CD4-positive, alpha-beta T cell treated with Interleukin-21 for 1 hour (primary cell): ENCODE measurements around the gene LILRA1.
"Not testable (repeated sequence)": the region's sequence is repeated elsewhere in the genome, so short reads cannot be mapped to it uniquely, and the experiment has no call there.

Experiments
- DNase-seq: peaks from one replicate; pipeline ENCODE4 v3.0.0-alpha.2; 2020

The LILRA1 gene

GRCh38 chr19:54578268-54578667, 15.2 kb upstream of the LILRA1 start:
- DNase-seq: not testable (repeated sequence)

DNA sequence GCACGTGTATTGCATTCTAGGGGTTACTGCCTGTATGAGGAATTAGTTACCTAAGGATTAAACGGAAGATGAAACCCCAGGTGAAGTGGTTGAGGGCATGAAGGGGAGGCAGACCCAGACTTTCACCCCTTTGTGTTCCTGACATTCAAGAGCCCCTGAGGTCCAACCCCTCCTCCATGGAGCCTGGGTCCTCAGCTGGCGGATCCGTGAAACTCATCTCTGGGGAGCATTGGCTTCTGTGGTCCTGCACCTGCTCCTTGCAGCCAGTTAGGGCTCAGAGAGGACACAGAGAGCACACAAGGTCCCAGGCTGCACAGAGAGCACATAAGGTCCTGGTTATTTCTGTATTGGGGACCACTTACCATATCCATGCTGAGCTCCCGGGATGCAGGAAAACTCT, 7.0 kb upstream of the LILRA1 start:
- no peak for DNase-seq

DNA sequence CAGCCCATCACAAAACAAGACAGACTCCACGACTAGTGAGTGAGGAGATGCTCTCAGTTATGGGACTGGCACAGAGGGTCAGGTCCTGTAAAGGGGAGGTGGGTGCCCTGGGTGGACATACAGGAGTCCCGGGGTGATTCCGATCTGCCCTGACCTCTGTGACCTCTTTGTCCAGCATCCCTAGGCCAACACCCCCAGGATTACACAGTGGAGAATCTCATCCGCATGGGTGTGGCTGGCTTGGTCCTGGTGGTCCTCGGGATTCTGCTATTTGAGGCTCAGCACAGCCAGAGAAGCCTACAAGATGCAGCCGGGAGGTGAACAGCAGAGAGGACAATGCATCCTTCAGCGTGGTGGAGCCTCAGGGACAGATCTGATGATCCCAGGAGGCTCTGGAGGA, 6.4 kb upstream of the LILRA1 start:
- DNase-seq: no peak

GRCh38 chr19:54593931-54594626, 647 bp downstream of the LILRA1 start:
- DNase-seq: not testable (repeated sequence)

GRCh38 chr19:54594737-54595136, 1.3 kb downstream of the LILRA1 start:
- no peak for DNase-seq

GRCh38 chr19:54595680-54596436, 2.4 kb downstream of the LILRA1 start:
- DNase-seq: not testable (repeated sequence)

DNA sequence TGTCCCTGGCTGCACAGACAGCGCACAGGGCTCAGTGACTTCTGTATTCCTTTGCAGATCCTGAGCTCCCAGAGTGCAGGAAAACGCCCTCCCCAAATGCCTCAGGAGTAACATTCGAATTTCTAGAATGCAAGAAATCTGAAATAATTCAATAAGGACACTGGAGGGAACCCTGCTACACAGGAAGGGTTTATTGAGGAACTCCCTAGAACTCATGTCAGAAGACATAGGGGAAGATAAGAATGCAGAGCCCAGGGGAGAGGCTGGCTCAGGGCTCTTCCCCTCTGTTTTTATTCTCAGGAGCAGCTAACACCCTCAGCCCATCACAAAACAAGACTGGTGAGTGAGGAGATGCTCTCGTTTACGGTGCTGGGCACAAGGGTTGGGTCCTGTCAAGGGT, 6.8 kb downstream of the LILRA1 start:
- no peak for DNase-seq

- no peak for DNase-seq
Measured at GRCh38 chr19:54606230-54606629, 12.8 kb downstream of the LILRA1 start.

- no peak for DNase-seq
Measured at GRCh38 chr19:54606891-54607784, 13.7 kb downstream of the LILRA1 start.

- DNase-seq: no peak
Measured at GRCh38 chr19:54607785-54608150, 14.3 kb downstream of the LILRA1 start.

DNA sequence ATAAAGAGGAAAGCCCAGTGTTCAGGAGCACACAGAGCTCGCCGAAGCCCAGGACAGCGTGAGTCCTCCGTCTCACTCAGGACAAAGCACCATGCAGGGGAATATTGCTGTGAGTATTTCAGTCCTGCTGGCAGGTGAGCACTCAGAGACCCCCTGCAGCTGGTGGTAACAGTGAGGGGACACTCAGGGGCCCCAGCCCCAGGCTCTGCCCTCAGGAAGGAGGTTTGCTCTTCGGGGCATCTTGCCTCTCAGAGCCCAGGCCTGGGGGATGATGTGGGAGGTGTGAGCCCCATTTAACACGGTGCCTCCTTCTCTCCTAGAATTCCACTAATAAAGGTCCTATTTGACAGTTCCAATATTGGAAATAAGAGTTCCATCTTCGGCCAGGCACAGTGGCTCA, 14.8 kb downstream of the LILRA1 start:
- no peak for DNase-seq

DNA sequence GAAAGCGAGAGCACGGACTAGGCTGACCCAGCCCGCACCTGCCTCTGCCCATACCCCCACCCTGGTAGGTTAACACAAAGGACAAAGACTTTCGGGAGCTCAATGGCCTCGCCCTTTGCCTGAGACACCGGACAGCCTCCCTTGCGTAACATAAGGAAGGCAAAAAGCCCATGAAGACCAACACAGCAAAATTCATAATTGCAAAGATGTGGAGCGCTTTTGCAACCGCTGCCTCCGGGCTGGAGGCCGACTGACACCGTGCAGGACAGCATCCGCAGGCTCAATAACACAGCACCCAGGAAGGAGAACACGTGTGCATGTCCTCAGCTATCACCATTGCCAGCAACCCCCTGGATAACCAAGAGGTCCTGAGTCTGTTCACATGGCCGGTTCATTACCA, 15.4 kb downstream of the LILRA1 start:
- no peak for DNase-seq

DNA sequence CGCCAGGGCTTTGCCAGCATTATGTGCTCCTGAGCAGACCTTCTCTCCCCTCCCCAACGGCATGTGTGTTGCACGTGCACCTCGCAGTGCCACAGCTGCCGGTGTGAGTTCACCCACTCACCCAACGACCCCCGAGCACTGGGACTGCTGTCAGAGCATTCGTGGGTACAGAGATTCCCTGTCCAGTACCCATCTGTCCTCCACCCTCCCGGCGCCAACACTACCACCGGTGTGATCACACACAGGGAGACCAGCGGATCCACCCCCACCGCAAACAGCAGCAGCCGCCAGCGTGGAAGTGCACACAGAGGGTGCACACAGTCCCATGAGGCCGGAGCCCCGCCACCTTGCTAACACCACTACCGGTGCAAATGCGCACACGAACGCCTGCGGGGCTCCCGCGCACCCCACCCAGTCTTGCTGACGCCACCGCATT, 15.9 kb downstream of the LILRA1 start:
- no peak for DNase-seq

- DNase-seq: no peak
Measured at GRCh38 chr19:54612428-54612827, 19.0 kb downstream of the LILRA1 start.

DNA sequence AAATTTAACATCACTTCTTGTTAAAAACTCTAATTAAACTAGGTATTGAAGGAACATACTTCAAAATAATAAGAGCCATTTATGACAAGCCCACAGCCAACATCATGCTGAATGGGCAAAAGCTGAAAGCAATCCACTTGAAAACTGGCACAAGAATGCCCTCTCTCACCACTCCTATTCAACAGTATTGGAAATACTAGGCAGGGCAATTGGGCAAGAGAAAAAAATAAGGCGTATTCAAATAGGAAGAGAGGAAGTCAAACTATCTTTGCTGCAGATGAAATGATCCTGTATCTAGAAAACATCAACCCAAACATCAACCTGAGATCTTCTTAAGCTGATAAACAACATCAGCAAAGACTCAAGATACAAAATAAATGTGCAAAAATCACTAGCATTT, 21.3 kb downstream of the LILRA1 start:
- DNase-seq: no peak

GRCh38 chr19:54616057-54616456, 22.6 kb downstream of the LILRA1 start:
- no peak for DNase-seq

GRCh38 chr19:54616821-54617560, 23.6 kb downstream of the LILRA1 start:
- DNase-seq: no peak

GRCh38 chr19:54620464-54620863, 27.0 kb downstream of the LILRA1 start:
- no peak for DNase-seq

GRCh38 chr19:54622431-54622830, 29.0 kb downstream of the LILRA1 start:
- DNase-seq: no peak

DNA sequence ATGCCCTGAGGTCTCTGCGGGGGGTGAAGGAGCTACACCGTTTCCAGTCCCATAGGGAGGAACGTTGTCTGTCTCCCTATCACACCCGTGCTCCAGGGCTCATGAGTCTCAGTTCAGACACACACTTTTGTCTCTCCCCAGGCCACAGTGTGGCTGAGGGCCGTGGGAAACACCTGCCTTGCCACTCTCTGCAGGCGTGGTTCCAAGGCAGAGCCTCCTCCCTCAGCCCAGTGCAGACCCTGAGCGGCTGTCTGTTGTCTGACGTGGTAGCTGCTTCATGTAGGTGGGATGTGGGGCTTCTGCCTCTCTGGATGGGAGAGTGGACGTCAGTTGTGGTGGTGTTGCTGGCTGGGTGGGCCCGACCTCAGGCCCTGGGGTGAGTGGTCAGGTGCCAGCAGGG, 30.8 kb downstream of the LILRA1 start:
- peak; percentile 3 for DNase-seq

GRCh38 chr19:54624934-54625730, 31.7 kb downstream of the LILRA1 start:
- DNase-seq: not testable (repeated sequence)

GRCh38 chr19:54626757-54627156, 33.3 kb downstream of the LILRA1 start:
- DNase-seq: no peak
